Sigmoid colon (tissue), 4 donors: ENCODE measurements around the gene SLC25A14.

ENCODE experiments used
- CTCF ChIP-seq, 4 experiments: fragments of 450-650 bp in 3 of 4; fragments of 200-600 bp in 1 of 4; IDR thresholded peaks; one replicate each; pipeline ENCODE4 v1.5.1; 2016 to 2019; ENCODE audit warnings: antibody characterized with exemption in 4 of 4, mild to moderate bottlenecking in 3 of 4, moderate library complexity in 2 of 4
- EP300 ChIP-seq, 4 donors: sonication (generic); formaldehyde crosslinking; IDR thresholded peaks; one replicate each; pipeline ENCODE4 v1.6.1; 2017; ENCODE audit warnings: antibody characterized with exemption in 4 of 4
- POLR2AphosphoS5 ChIP-seq, 4 donors: sonication (generic); formaldehyde crosslinking; IDR thresholded peaks; one replicate each; pipeline ENCODE4 v1.6.1; 2017; ENCODE audit warnings: antibody characterized with exemption in 4 of 4

GRCh38 chrX:130386408-130386808 is 46.7 kb downstream of the SLC25A14 start:
- TF ChIP-seq CTCF (IDR thresholded peaks at IDR 0.05) (no peak), POLR2AphosphoS5 (IDR thresholded peaks at IDR 0.05) (no peak), EP300 (IDR thresholded peaks at IDR 0.05) (no peak)
